CD4-positive, CD25-positive, alpha-beta regulatory T cell (primary cell): ENCODE results near the gene CYLD. TPM values are rescaled to one million over a fixed set of nuclear protein-coding genes. Genes with fewer than 3 reads are reported as not detected.
A peak's percentile ranks its signal among the peaks of the same experiment; 100 is the strongest.

ENCODE experiments used
- ATAC-seq, 2 donors: fragments of 150-1000 bp; cut with Tn5 transposase; one replicate each; pipeline ENCODE4 v1.10.0; 2021; ENCODE audit warnings: low read depth in 2 of 2, moderate number of reproducible peaks in 2 of 2, moderate library complexity in 1 of 2
- DNase-seq, 3 donors: peaks; one replicate each; pipeline versions ENCODE4 v3.0.0 to v3.0.0-alpha.2; 2012 to 2022; ENCODE audit warnings: mixed read lengths in 1 of 3
- H3K27ac ChIP-seq: one replicate; pipeline ENCODE4 v1.7.0; 2013; ENCODE audit warnings: mild to moderate bottlenecking, low read length; ENCODE audit not compliant: insufficient read depth, poor library complexity, severe bottlenecking
- H3K27me3 ChIP-seq: one replicate; pipeline ENCODE4 v1.7.0; 2013; ENCODE audit warnings: low read length; ENCODE audit not compliant: control insufficient read depth, insufficient read depth
- H3K36me3 ChIP-seq: one replicate; pipeline ENCODE4 v1.7.0; 2013; ENCODE audit warnings: mild to moderate bottlenecking, low read length, moderate library complexity; ENCODE audit not compliant: control insufficient read depth, insufficient read depth
- H3K4me1 ChIP-seq: 2 replicates; pipeline ENCODE4 v1.7.0; 2013; ENCODE audit warnings: mild to moderate bottlenecking, low read length; ENCODE audit not compliant: insufficient read depth, control insufficient read depth, poor library complexity, severe bottlenecking
- H3K4me3 ChIP-seq: one replicate; pipeline ENCODE4 v1.7.0; 2013; ENCODE audit warnings: low read depth, mild to moderate bottlenecking, low read length, moderate library complexity
- H3K9me3 ChIP-seq, 2 experiments: 1 replicate in 1 of 2; 2 replicates in 1 of 2; pipeline ENCODE4 v1.7.0; 2013; ENCODE audit warnings: low read length in 2 of 2, mild to moderate bottlenecking in 1 of 2, moderate library complexity in 1 of 2; ENCODE audit not compliant: control insufficient read depth in 2 of 2
- H3K27ac Mint-ChIP-seq, 3 donors: one replicate each; pipeline ENCODE4 v1.8.0; 2020 to 2022; ENCODE audit warnings: mild to moderate bottlenecking in 3 of 3, mixed read lengths in 3 of 3, moderate library complexity in 2 of 3
- H3K27me3 Mint-ChIP-seq: one replicate; pipeline ENCODE4 v1.8.0; 2022; ENCODE audit warnings: mild to moderate bottlenecking, mixed read lengths
- H3K36me3 Mint-ChIP-seq: one replicate; pipeline ENCODE4 v1.8.0; 2020; ENCODE audit warnings: mixed read lengths
- H3K4me1 Mint-ChIP-seq, 4 donors: one replicate each; pipeline ENCODE4 v1.8.0; 2020 to 2022; ENCODE audit warnings: mixed read lengths in 4 of 4, mild to moderate bottlenecking in 1 of 4
- H3K4me3 Mint-ChIP-seq, 4 donors: one replicate each; pipeline ENCODE4 v1.8.0; 2020 to 2022; ENCODE audit warnings: mild to moderate bottlenecking in 4 of 4, mixed read lengths in 4 of 4, moderate library complexity in 3 of 4
- H3K9me3 Mint-ChIP-seq, 7 donors: one replicate each; pipeline ENCODE4 v1.8.0; 2020 to 2022; ENCODE audit warnings: mixed read lengths in 7 of 7, mild to moderate bottlenecking in 3 of 7, moderate library complexity in 2 of 7
- polyA plus RNA-seq, 4 donors: library from polyadenylated mRNA; unstranded; fragments of 300-500 nt; fragmentation: Illumina TruSeq; gene quantifications; one replicate each; pipeline ENCODE4 v1.2.3, GENCODE V29; 2021
- total RNA-seq: library from RNA; stranded (reverse); gene quantifications from one replicate; pipeline ENCODE4 v1.2.3, GENCODE V29; 2022

CYLD gene
- total and polyA plus RNA-seq, 5 donors from 2014 or later = 161 to 425 (median 174) TPM

GRCh38 chr16:50761267-50761666 is 19.4 kb downstream of the CYLD start:
- H3K9me3 ChIP-seq = peaks cover 4% of the 10 kb centered on the region in 2 experiments
- H3K4me3 ChIP-seq = peak overlapping the region; percentile 41
- ATAC-seq (no peak), DNase-seq (no peak)
- Mint-ChIP-seq H3K36me3 (peaks cover 38% of the 10 kb centered on the region), H3K27me3 (peaks cover 4% of the 10 kb centered on the region), H3K4me3 (peak overlapping the region; percentile 8 to 83 (median 34)), H3K4me1 (peaks cover 70 to 93% (median 82%) of the 10 kb centered on the region in 4 donors), H3K27ac (peak overlapping the region in 1 of 3 donors; percentile 1), H3K9me3 (peaks cover 0 to 8% (median 1%) of the 10 kb centered on the region in 7 donors)
- no peaks in the 10 kb centered on the region for H3K27me3 ChIP-seq
- H3K27ac ChIP-seq = peak overlapping the region; percentile 29
- H3K4me1 ChIP-seq = peaks cover 80% of the 10 kb centered on the region
- H3K36me3 ChIP-seq = peaks cover 71% of the 10 kb centered on the region

DNA sequence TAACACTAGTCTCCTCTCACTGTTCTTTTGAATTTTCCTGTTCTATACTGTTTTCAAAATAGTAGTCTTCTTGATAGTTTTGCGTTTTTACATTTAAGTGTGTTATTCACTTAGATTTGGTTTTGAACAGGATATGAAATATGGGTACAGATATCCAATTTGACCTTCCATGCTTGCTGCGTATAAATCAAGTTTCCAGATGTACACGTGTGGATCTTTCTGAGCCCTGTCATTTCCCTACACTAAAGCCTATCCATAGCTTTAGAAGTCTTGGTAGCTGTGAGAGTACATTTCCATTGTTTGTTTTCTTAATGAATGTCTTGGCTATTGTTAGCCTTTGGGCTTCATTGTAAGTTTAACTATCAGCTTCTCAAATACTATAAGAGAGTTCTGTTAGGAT is 20.4 kb downstream of the CYLD start:
- peak overlapping the region; percentile 29 for H3K27ac ChIP-seq
- Mint-ChIP-seq H3K27ac (no peak overlapping the region), H3K36me3 (peaks cover 41% of the 10 kb centered on the region), H3K4me3 (peak overlapping the region in 3 of 4 donors; percentile 44 to 83 (median 63)), H3K9me3 (peaks cover 0 to 13% (median 4%) of the 10 kb centered on the region in 7 donors), H3K4me1 (peaks cover 70 to 93% (median 82%) of the 10 kb centered on the region in 4 donors), H3K27me3 (peaks cover 4% of the 10 kb centered on the region)
- peaks cover 72% of the 10 kb centered on the region for H3K36me3 ChIP-seq
- peak overlapping the region; percentile 67 for H3K4me3 ChIP-seq
- peaks cover 5 to 8% of the 10 kb centered on the region in 2 experiments for H3K9me3 ChIP-seq
- DNase-seq (no peak), ATAC-seq (no peak)
- H3K27me3 ChIP-seq = no peaks in the 10 kb centered on the region
- H3K4me1 ChIP-seq = peaks cover 79% of the 10 kb centered on the region

DNA sequence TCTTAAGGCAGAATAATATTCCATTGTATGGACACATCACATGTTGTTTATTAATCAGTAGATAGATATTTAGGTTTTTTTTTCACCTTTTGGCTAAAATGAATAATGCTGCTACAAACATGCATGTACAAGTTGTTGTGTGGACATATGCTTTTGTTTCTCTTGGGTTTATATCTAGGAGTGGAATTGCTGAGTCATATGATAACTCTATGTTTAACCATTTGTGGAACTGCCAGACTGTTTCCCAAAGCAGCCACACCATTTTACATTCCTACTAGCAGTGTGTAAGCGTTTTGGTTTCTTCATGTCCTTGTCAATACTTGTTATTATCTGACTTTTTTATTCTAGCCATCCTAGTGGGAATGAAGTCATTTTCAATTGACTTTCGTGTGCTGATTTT is 21.3 kb downstream of the CYLD start:
- DNase-seq (no peak), ATAC-seq (no peak)
- H3K4me3 Mint-ChIP-seq = peak overlapping the region; percentile 47 to 87 (median 70)
- Histone ChIP-seq H3K36me3 (peaks cover 73% of the 10 kb centered on the region), H3K4me3 (peak overlapping the region; percentile 67), H3K27me3 (no peaks in the 10 kb centered on the region), H3K9me3 (peaks cover 5 to 8% of the 10 kb centered on the region in 2 experiments), H3K27ac (no peak overlapping the region), H3K4me1 (peaks cover 78% of the 10 kb centered on the region)
- H3K27ac Mint-ChIP-seq = no peak overlapping the region
- H3K36me3 Mint-ChIP-seq = peaks cover 40% of the 10 kb centered on the region
- H3K4me1 Mint-ChIP-seq = peaks cover 72 to 93% (median 85%) of the 10 kb centered on the region in 4 donors
- peaks cover 0 to 13% (median 4%) of the 10 kb centered on the region in 7 donors for H3K9me3 Mint-ChIP-seq
- peaks cover 3% of the 10 kb centered on the region for H3K27me3 Mint-ChIP-seq

GRCh38 chr16:50765260-50765659 is 23.4 kb downstream of the CYLD start:
- H3K27ac Mint-ChIP-seq = peak overlapping the region in 1 of 3 donors; percentile 64
- H3K9me3 Mint-ChIP-seq = peaks cover 0 to 21% (median 4%) of the 10 kb centered on the region in 7 donors

DNA sequence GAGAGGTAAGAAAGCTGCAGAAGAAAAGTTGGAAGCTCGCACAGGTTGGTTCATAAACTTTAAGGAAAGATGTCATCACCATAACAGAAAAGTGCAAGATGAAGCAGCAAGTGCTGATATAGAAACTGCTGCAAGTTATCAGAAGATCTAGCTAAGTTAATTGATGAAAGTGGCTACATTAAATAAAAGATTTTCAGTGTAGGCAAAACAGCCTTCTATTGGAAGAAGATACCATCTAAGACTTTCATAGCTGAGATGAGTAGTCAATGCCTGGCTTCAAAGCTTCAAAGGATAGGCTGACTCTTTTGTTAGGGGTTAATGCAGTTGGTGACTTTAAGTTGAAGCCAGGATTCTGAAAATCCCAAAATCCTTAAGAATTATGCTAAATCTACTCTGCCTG is 24.0 kb downstream of the CYLD start:
- H3K4me1 ChIP-seq = peaks cover 68% of the 10 kb centered on the region
- H3K9me3 ChIP-seq = peaks cover 5 to 8% of the 10 kb centered on the region in 2 experiments
- Mint-ChIP-seq H3K27ac (peak overlapping the region in 1 of 3 donors; percentile 71), H3K27me3 (no peaks in the 10 kb centered on the region), H3K9me3 (peaks cover 0 to 21% (median 4%) of the 10 kb centered on the region in 7 donors), H3K4me1 (peaks cover 76 to 97% (median 87%) of the 10 kb centered on the region in 4 donors), H3K36me3 (peaks cover 55% of the 10 kb centered on the region), H3K4me3 (peak overlapping the region; percentile 44 to 71 (median 52))
- H3K4me3 ChIP-seq = peak overlapping the region; percentile 54
- no peaks in the 10 kb centered on the region for H3K27me3 ChIP-seq
- ATAC-seq (no peak), DNase-seq (no peak)
- no peak overlapping the region for H3K27ac ChIP-seq
- H3K36me3 ChIP-seq = peaks cover 74% of the 10 kb centered on the region

More at GRCh38 chr16:50765260-50765659, 23.4 kb downstream of the CYLD start:
- H3K27me3 Mint-ChIP-seq = no peaks in the 10 kb centered on the region
- peak overlapping the region; percentile 2 to 71 (median 22) for H3K4me3 Mint-ChIP-seq
- DNase-seq = no peak
- Histone ChIP-seq H3K27me3 (no peaks in the 10 kb centered on the region), H3K36me3 (peaks cover 75% of the 10 kb centered on the region), H3K4me3 (peak overlapping the region; percentile 67), H3K9me3 (peaks cover 5 to 8% of the 10 kb centered on the region in 2 experiments), H3K27ac (peak overlapping the region; percentile 35), H3K4me1 (peaks cover 74% of the 10 kb centered on the region)
- H3K4me1 Mint-ChIP-seq = peaks cover 80 to 97% (median 90%) of the 10 kb centered on the region in 4 donors
- no peak for ATAC-seq
- peaks cover 54% of the 10 kb centered on the region for H3K36me3 Mint-ChIP-seq

DNA sequence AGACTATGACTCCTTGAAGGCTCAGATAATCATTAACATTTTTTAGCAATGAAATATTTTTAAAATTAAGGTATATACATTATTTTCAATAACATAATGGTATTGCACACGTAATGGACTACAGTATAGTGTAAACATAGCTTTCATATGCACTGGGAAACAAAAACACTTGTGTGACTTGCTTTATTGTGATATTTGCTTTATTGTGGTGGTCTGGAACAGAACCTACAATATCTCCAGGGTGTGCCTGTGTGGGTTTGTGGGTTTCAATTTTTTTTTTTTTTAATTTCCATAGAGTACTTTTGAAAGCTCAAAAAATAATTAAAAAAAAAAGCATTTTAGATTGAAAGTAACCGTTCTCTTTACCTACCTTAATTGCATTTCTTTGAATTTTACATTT is 25.3 kb downstream of the CYLD start:
- Mint-ChIP-seq H3K9me3 (peaks cover 0 to 21% (median 4%) of the 10 kb centered on the region in 7 donors), H3K4me3 (peak overlapping the region; percentile 32 to 71 (median 59)), H3K27me3 (no peaks in the 10 kb centered on the region), H3K4me1 (peaks cover 72 to 100% (median 87%) of the 10 kb centered on the region in 4 donors), H3K27ac (peak overlapping the region in 2 of 3 donors; percentile 56 to 71), H3K36me3 (peaks cover 63% of the 10 kb centered on the region)
- H3K27me3 ChIP-seq = no peaks in the 10 kb centered on the region
- peaks cover 61% of the 10 kb centered on the region for H3K4me1 ChIP-seq
- no peak for DNase-seq
- peaks cover 5 to 8% of the 10 kb centered on the region in 2 experiments for H3K9me3 ChIP-seq
- no peak for ATAC-seq
- peak overlapping the region; percentile 54 for H3K4me3 ChIP-seq
- peak overlapping the region; percentile 35 for H3K27ac ChIP-seq
- peaks cover 76% of the 10 kb centered on the region for H3K36me3 ChIP-seq

DNA sequence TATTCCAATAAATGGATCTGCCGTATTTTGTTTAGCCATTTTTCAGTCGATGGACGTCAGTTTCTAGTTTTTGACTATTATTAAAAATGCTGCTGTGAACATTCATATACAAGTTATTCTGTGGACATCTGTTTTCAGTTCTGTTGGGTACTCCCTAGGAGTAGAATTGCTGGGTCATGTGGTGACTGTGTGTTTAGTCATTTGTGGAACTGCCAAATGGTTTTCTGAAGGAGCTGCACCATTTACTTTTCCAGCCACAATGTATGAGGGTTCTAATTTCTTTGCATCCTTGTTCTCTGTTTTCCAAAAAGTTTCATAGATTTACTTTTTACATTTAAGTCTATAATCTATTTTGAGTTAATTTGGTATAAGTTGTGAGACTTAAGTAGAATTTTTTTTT is 29.5 kb downstream of the CYLD start:
- Histone ChIP-seq H3K27ac (no peak overlapping the region), H3K9me3 (peaks cover under 1 to 3% of the 10 kb centered on the region in 2 experiments), H3K27me3 (no peaks in the 10 kb centered on the region), H3K4me1 (peaks cover 59% of the 10 kb centered on the region), H3K4me3 (peak overlapping the region; percentile 26), H3K36me3 (peaks cover 80% of the 10 kb centered on the region)
- Mint-ChIP-seq H3K36me3 (peaks cover 59% of the 10 kb centered on the region), H3K4me1 (peaks cover 70 to 95% (median 82%) of the 10 kb centered on the region in 4 donors), H3K27ac (no peak overlapping the region), H3K27me3 (no peaks in the 10 kb centered on the region), H3K9me3 (peaks cover 0 to 13% (median under 1%) of the 10 kb centered on the region in 7 donors), H3K4me3 (peak overlapping the region in 2 of 4 donors; percentile 17 to 71)
- no peak for ATAC-seq
- DNase-seq = no peak

DNA sequence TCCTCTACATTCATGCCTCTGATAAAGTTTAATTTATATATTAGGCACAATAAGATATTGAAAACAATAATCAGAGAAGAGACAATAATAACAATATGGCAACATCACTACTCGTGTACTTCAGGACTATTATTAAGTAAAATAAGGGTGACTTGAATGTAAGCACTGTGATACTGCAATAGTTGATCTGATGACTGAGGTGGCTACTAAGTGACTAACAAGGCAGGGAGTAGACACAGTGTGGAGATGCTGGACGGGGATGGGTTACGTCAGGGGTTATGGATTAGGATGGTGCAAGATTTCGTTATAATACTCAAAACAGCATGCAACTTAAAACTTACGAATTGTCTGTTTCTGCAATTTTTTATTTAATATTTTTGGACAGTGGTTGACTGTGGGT is 32.5 kb downstream of the CYLD start:
- DNase-seq = no peak
- Mint-ChIP-seq H3K27ac (peak overlapping the region in 1 of 3 donors; percentile 36), H3K4me3 (peak overlapping the region in 2 of 4 donors; percentile 31 to 61), H3K27me3 (no peaks in the 10 kb centered on the region), H3K4me1 (peaks cover 58 to 85% (median 72%) of the 10 kb centered on the region in 4 donors), H3K36me3 (peaks cover 52% of the 10 kb centered on the region), H3K9me3 (peaks cover 0 to 4% (median 0%) of the 10 kb centered on the region in 7 donors)
- H3K27me3 ChIP-seq = no peaks in the 10 kb centered on the region
- H3K9me3 ChIP-seq = no peaks in the 10 kb centered on the region
- H3K4me1 ChIP-seq = peaks cover 42% of the 10 kb centered on the region
- H3K36me3 ChIP-seq = peaks cover 82% of the 10 kb centered on the region
- no peak overlapping the region for H3K27ac ChIP-seq
- no peak for ATAC-seq
- H3K4me3 ChIP-seq = no peak overlapping the region
